A549 (cell line): Measurements from ENCODE around the gene TCP11L2. TPM values are rescaled to one million over a fixed set of nuclear protein-coding genes. Genes with fewer than 3 reads are reported as not detected.

Source experiments
- ATAC-seq, 2 experiments: fragments of 200-7000 bp in 1 of 2; fragments of >200 bp in 1 of 2; cut with Nextera tagmentation in 1 of 2; cut with Tn5 transposase in 1 of 2; 3 replicates each; pipeline versions ENCODE4 v1.8.0 to v1.9.1; 2018 to 2020; ENCODE audit warnings: mild to moderate bottlenecking in 1 of 2, moderate library complexity in 1 of 2
- CTCF ChIA-PET: fragments of 300-600 bp; sonication (Branson Sonifier 250); formaldehyde crosslinking; extraction: SDS; loops from one replicate; lab custom pipeline; 2021; ENCODE audit warnings: antibody characterized with exemption, inconsistent platforms; lab: Yijun Ruan, JAX
- POLR2A ChIA-PET: fragments of 350-600 bp; formaldehyde crosslinking; extraction: SDS; loops from one replicate; lab custom pipeline; 2021; ENCODE audit warnings: antibody characterized with exemption, inconsistent platforms; lab: Yijun Ruan, JAX
- DNase-seq, 2 experiments: peaks; one replicate each; pipeline versions ENCODE4 v3.0.0 to v3.0.0-alpha.2; 2011 to 2016; ENCODE audit warnings: low read depth in 1 of 2, low spot score in 1 of 2
- FAIRE-seq: peaks from 2 replicates; lab custom pipeline; 2011; peaks lifted over from hg19 to GRCh38; lab: Jason Lieb, UNC
- H3K27ac ChIP-seq, 2 experiments: fragments of >200 bp; sonication (Bioruptor Twin); formaldehyde crosslinking; 3 replicates each; pipeline ENCODE4 v1.5.1; 2016 to 2017
- H3K4me1 ChIP-seq: fragments of >200 bp; sonication (Bioruptor Twin); formaldehyde crosslinking; 3 replicates; pipeline ENCODE4 v1.6.1; 2016
- H3K4me2 ChIP-seq: fragments of >200 bp; sonication (Bioruptor Twin); formaldehyde crosslinking; 3 replicates; pipeline ENCODE4 v1.6.1; 2016
- H3K4me3 ChIP-seq: fragments of >200 bp; sonication (Bioruptor Twin); formaldehyde crosslinking; 3 replicates; pipeline ENCODE4 v1.5.1; 2016
- H3K9me3 ChIP-seq: fragments of >200 bp; sonication (Bioruptor Twin); formaldehyde crosslinking; 3 replicates; pipeline ENCODE4 v1.6.1; 2016
- BHLHE40 ChIP-seq: IDR thresholded peaks from 2 replicates; pipeline ENCODE4 v1.6.1; 2012; ENCODE audit warnings: low read depth, low read length, inconsistent platforms
- CEBPB ChIP-seq, 2 experiments: fragments of >200 bp in 1 of 2; sonication (Bioruptor Twin) in 1 of 2; formaldehyde crosslinking in 1 of 2; IDR thresholded peaks; 2 replicates each; pipeline ENCODE4 v1.6.1; 2012 to 2016
- EHMT2 ChIP-seq: fragments of 200-600 bp; sonication (generic); IDR thresholded peaks from 2 replicates; pipeline ENCODE4 v1.6.1; 2016; ENCODE audit warnings: antibody characterized with exemption, low read depth, mild to moderate bottlenecking, moderate library complexity
- EP300 ChIP-seq, 2 experiments: fragments of >200 bp; sonication (Bioruptor Twin); formaldehyde crosslinking; IDR thresholded peaks; 2 replicates in 1 of 2; 3 replicates in 1 of 2; pipeline ENCODE4 v1.6.1; 2016 to 2017
- ESRRA ChIP-seq: fragments of 150-350 bp; IDR thresholded peaks from 2 replicates; pipeline ENCODE4 v1.6.1; 2014; ENCODE audit warnings: mild to moderate bottlenecking, low read length, borderline replicate concordance
- FOSB ChIP-seq: fragments of 250-450 bp; sonication (Bioruptor Pico); IDR thresholded peaks from 2 replicates; pipeline ENCODE4 v1.5.0; 2020; ENCODE audit warnings: mild to moderate bottlenecking, moderate library complexity
- FOSL2 ChIP-seq, 2 experiments: fragments of 450-650 bp in 1 of 2; fragments of >200 bp in 1 of 2; sonication (Bioruptor Twin) in 1 of 2; formaldehyde crosslinking; IDR thresholded peaks; 2 replicates each; pipeline versions ENCODE4 v1.5.0 to v1.6.1; 2016 to 2020; ENCODE audit warnings: mild to moderate bottlenecking in 1 of 2, moderate library complexity in 1 of 2
- HOXA7 ChIP-seq: fragments of 250-450 bp; sonication (Bioruptor Pico); IDR thresholded peaks from 2 replicates; pipeline ENCODE4 v1.5.0; 2020; ENCODE audit warnings: mild to moderate bottlenecking, moderate library complexity
- HOXB13 ChIP-seq: fragments of 250-450 bp; sonication (Bioruptor Pico); IDR thresholded peaks from 2 replicates; pipeline ENCODE4 v1.5.0; 2020; ENCODE audit warnings: low read depth, mild to moderate bottlenecking, moderate library complexity
- JUNB ChIP-seq: fragments of >200 bp; sonication (Bioruptor Twin); formaldehyde crosslinking; IDR thresholded peaks from 2 replicates; pipeline ENCODE4 v1.6.1; 2016
- NPAS2 ChIP-seq: fragments of 250-450 bp; sonication (Bioruptor Pico); IDR thresholded peaks from 2 replicates; pipeline ENCODE4 v1.8.0; 2022; ENCODE audit warnings: mild to moderate bottlenecking, moderate library complexity, borderline replicate concordance
- POLR2AphosphoS2 ChIP-seq: conservative IDR thresholded peaks from 2 replicates; pipeline ENCODE4 v1.6.1; 2012; ENCODE audit warnings: low read length, improper control_type of control experiment, inconsistent platforms
- RAD21 ChIP-seq, 2 experiments: fragments of >200 bp in 1 of 2; sonication (Bioruptor Twin) in 1 of 2; formaldehyde crosslinking in 1 of 2; IDR thresholded peaks in 1 of 2; conservative IDR thresholded peaks in 1 of 2; 2 replicates in 1 of 2; 3 replicates in 1 of 2; pipeline ENCODE4 v1.6.1; 2012 to 2018; ENCODE audit warnings: inconsistent platforms in 1 of 2
- RCOR1 ChIP-seq: fragments of 150-350 bp; IDR thresholded peaks from 2 replicates; pipeline ENCODE4 v1.6.1; 2014; ENCODE audit warnings: antibody characterized with exemption, low read length, low read depth
- TFCP2L1 ChIP-seq: fragments of 250-450 bp; sonication (Bioruptor Pico); IDR thresholded peaks from 2 replicates; pipeline ENCODE4 v1.5.0; 2021; ENCODE audit warnings: mild to moderate bottlenecking
- ZC3H11A ChIP-seq: fragments of 450-650 bp; IDR thresholded peaks from 2 replicates; pipeline ENCODE4 v1.6.1; 2014; ENCODE audit warnings: antibody characterized with exemption, mild to moderate bottlenecking
- ZSCAN20 ChIP-seq: fragments of 250-450 bp; sonication (Bioruptor Pico); IDR thresholded peaks from 2 replicates; pipeline ENCODE4 v1.8.0; 2022; ENCODE audit warnings: mild to moderate bottlenecking, moderate library complexity
- WGBS: methylation state at CpG from one replicate; pipeline ENCODE4 v1.1.6; 2017; ENCODE audit errors: missing lambda C conversion rate; 5-methylcytosine and 5-hydroxymethylcytosine counted together
- polyA plus RNA-seq, 4 experiments: library from polyadenylated mRNA; depleted of rRNA in 3 of 4; stranded (reverse); fragments of >200 nt; fragmentation: RNase III in 1 of 4; extraction: RNeasy Plus Mini Kit Qiagen cat#74134 plus additional on column Dnase treatment in 1 of 4; gene quantifications; 2 replicates in 3 of 4; 3 replicates in 1 of 4; pipeline ENCODE4 v1.2.3, GENCODE V29; 2011 to 2017
- TF ChIP-seq, protein P1 (sequence below): IDR thresholded peaks from 2 replicates; pipeline ENCODE4 v1.6.1; 2012; ENCODE audit warnings: low read depth, borderline replicate concordance

TCP11L2 gene
- polyA plus RNA-seq, 2 of the 4 experiments (the other 2 are of a cell fraction): 4.1 to 16.6 TPM

DNA sequence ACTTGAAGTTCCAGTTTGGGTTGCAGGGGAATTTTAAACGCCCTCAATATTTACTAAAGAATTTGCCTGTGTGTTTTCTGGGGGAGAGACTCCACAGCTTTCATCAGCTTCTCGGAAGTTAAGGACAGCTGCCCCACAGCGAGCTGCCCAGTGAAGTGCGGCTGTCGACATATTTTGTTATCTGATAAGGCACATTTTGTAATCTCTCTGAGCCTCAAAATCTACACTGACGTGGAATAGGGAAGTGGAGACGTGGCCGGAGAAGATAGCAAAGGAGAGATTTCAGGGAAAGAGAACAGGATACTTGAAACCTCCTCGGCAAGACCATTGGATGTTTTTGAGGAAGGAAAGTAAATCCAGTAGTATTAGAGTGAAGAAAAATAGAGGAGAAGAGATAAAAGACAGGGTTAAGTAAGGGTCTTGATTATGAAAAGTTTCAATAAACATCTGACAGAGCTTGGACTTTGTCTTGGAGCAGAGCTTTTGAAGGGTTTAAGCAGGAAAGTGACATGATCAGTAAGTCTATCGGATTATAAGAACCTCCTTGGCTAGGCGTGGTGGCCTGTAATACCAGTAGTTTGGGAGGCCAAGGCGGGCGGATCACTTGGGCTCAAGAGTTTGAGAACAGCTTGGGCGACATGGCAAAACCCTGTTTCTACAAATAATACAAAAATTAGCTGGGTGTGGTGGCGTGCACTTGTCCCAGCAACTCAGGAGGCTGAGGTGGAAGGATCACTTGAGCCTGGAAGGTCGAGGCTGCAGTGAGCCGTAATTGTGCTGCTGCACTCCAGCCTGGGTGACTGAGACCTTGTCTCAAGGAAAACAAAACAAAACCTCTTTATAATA, 56.1 kb downstream of the TCP11L2 start:
- DNase-seq: peak in 1 of 2 experiments; percentile 63
- TF ChIP-seq HOXB13 (CRISPR knock-in tag) (no peak), BHLHE40 (no peak), ZSCAN20 (no peak), TFCP2L1 (CRISPR knock-in tag) (no peak), CEBPB (IDR thresholded peaks at IDR 0.05) (0 out of 4 replicates have a peak, but pooled peaks of 1 of the 2 experiments have one; percentile 11), HOXA7 (CRISPR knock-in tag) (no peak), EHMT2 (no peak)
- TF ChIP-seq, protein P1, sequence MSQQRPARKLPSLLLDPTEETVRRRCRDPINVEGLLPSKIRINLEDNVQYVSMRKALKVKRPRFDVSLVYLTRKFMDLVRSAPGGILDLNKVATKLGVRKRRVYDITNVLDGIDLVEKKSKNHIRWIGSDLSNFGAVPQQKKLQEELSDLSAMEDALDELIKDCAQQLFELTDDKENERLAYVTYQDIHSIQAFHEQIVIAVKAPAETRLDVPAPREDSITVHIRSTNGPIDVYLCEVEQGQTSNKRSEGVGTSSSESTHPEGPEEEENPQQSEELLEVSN: no peak

DNA sequence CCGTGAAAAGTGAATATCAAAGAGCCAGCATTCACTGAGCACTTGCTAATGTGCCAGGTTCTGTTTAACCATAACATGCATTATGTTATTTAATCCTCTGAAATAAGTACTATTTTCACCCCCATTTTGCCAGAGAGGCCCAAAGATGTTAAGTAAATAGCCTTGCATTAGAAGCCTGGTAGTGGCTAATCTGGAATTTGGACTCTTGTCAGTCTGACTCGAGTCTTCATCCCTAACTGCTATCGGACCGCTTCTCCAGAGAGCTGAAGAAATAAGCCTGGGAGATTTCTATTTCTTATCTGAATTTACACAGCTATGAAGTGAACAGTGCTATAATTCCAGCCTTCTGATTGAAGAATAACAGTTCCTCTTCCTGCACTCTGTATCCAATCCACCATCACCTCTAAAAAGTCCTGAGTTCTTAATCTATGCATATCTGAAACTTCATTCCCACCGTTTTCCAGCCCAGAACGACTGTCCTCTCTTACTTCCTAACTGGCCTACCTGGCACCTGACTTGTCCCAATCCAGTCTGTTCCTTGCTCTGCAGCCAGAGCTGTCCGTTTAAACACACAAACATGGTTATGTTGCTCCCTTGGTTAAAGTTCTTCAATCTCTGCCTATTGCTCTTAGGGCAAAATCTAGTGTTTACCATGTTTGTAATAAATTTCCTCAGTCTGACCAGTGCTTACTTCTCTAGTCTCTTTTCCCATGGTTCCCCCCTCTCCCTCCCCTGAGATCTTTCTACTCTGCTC, 57.3 kb downstream of the TCP11L2 start:
- Histone ChIP-seq H3K27ac (no peak overlapping the region), H3K4me1 (peaks cover 15% of the 10 kb centered on the region; the same call in 2 of the 3 replicates), H3K9me3 (no peaks in the 10 kb centered on the region), H3K4me3 (no peak overlapping the region), H3K4me2 (peak overlapping the region; percentile 91; the same call in 2 of the 3 replicates)
- DNase-seq (no peak), ATAC-seq (no peak), FAIRE-seq (no peak)
- POLR2A ChIA-PET: no interaction called here
- CTCF ChIA-PET: interaction anchor here (0.7 to 7.5 kb wide), 4 partner anchors 26 to 559 kb away, joined by 3 to 49 read pairs (median 10); no protein-coding TSS in a partner anchor
- TF ChIP-seq FOSL2 (IDR thresholded peaks at IDR 0.05) (no peak), FOSL2 (CRISPR knock-in tag; IDR thresholded peaks at IDR 0.05) (no peak), EP300 (IDR thresholded peaks at IDR 0.05) (no peak), RCOR1 (no peak), NPAS2 (CRISPR knock-in tag) (no peak)
- 81% methylated on average over 7 of the region's 7 CpGs for WGBS

More for the DNA sequence above, 56.1 kb downstream of the TCP11L2 start:
- Histone ChIP-seq H3K4me2 (peak overlapping the region; percentile 91), H3K4me1 (peaks cover 15% of the 10 kb centered on the region; the same call in 2 of the 3 replicates), H3K27ac (peak overlapping the region; percentile 90 to 92), H3K9me3 (no peaks in the 10 kb centered on the region), H3K4me3 (peak overlapping the region; percentile 66)
- CTCF ChIA-PET: interaction anchor here (0.6 to 7.5 kb wide), 25 partner anchors 10 to 561 kb away, joined by 3 to 49 read pairs (median 7); partner anchors contain the start of gene TCP11L2
- POLR2A ChIA-PET: interaction anchor here (0.8 to 2.5 kb wide), 13 partner anchors 9 to 938 kb away, joined by 3 to 15 read pairs (median 6); partner anchors contain the start of genes CKAP4 and TMEM263
- WGBS: 38% methylated on average over 17 of the region's 17 CpGs
- ATAC-seq (peak; percentile 48 to 50; a peak in 3 of 6 replicates), FAIRE-seq (no peak)

DNA sequence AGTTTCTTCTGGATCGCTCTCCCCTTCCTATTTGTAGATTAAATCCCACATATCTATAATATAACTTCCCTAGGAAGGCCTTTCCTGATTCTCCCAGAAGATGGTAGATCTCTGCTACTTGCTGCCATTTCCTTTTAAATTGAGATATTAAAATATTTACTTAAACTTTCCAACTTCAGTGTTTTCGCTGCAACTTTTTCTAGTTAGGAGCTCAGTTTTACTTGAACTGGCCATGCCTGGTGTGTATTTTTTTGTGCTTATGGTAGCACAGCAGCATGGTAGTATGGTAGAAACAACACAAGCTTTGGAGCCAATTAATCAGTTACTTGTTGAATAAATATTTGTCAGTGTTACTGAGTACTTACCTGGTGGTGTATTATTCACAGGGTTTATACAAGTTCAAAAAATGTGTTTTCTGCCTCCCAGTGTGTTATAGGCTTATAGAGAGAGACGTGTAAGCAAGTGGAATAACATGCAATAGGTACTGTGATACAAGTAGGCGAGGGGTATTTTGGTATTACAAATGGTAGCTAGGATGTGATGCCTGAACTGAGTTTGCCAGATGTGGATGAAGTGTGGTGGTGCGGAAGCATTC, 58.0 kb downstream of the TCP11L2 start:
- Histone ChIP-seq H3K9me3 (no peaks in the 10 kb centered on the region), H3K4me1 (peaks cover 15% of the 10 kb centered on the region; the same call in 2 of the 3 replicates), H3K27ac (no peak overlapping the region)
- ChIA-PET POLR2A (no interaction called here), CTCF (interaction anchor here (0.6 to 7.5 kb wide), 6 partner anchors 20 to 1685 kb away, joined by 3 to 49 read pairs (median 3); no protein-coding TSS in a partner anchor)
- ATAC-seq: no peak
- FAIRE-seq: no peak
- TF ChIP-seq FOSB (CRISPR knock-in tag) (no peak), HOXB13 (CRISPR knock-in tag) (no peak), JUNB (no peak), ZC3H11A (no peak), ESRRA (no peak), RAD21 (conservative IDR thresholded peaks at IDR 0.05 in 1 of 2, IDR thresholded peaks at IDR 0.05 in 1 of 2) (no peak), POLR2AphosphoS2 (no peak), RCOR1 (no peak)
- TF ChIP-seq, all 56 proteins: peak for 0
- Histone ChIP-seq H3K4me3 (no peak overlapping the region), H3K4me2 (no peak overlapping the region)
- DNase-seq: no peak
- 74% methylated on average over 5 of the region's 5 CpGs for WGBS
